Neural crest cell (in vitro differentiated cells): ENCODE measurements around the gene HOXD8. TPM values are rescaled to one million over a fixed set of nuclear protein-coding genes. Genes with fewer than 3 reads are reported as not detected.
A peak's percentile ranks its signal among the peaks of the same experiment; 100 is the strongest.

ENCODE experiments used
- DNase-seq: peaks from one replicate; pipeline ENCODE4 v3.0.0; 2021; ENCODE audit warnings: low read depth, mixed read lengths, low spot score
- H3K27ac Mint-ChIP-seq: one replicate; pipeline ENCODE4 v1.8.0; 2021; ENCODE audit warnings: mild to moderate bottlenecking, mixed read lengths; ENCODE audit not compliant: unreplicated experiment
- H3K27me3 Mint-ChIP-seq: 2 replicates; pipeline ENCODE4 v1.8.0; 2021; ENCODE audit warnings: low read depth, mild to moderate bottlenecking, mixed read lengths
- H3K36me3 Mint-ChIP-seq: 2 replicates; pipeline ENCODE4 v1.8.0; 2021; ENCODE audit warnings: low read depth, mild to moderate bottlenecking, mixed read lengths
- H3K4me1 Mint-ChIP-seq: 2 replicates; pipeline ENCODE4 v1.8.0; 2021; ENCODE audit warnings: mixed read lengths
- H3K4me3 Mint-ChIP-seq: one replicate; pipeline ENCODE4 v1.8.0; 2021; ENCODE audit warnings: mild to moderate bottlenecking, mixed read lengths
- H3K9me3 Mint-ChIP-seq: 2 replicates; pipeline ENCODE4 v1.8.0; 2021; ENCODE audit warnings: mixed read lengths
- CTCF ChIP-seq: fragments of 200-600 bp; sonication (generic); conservative IDR thresholded peaks from 2 replicates; pipeline ENCODE4 v1.5.0; 2021; ENCODE audit warnings: antibody characterized with exemption, mild to moderate bottlenecking
- total RNA-seq: library from RNA; stranded (reverse); gene quantifications from 2 replicates; pipeline ENCODE4 v1.2.1, GENCODE V29; 2021

Gene HOXD8
- total RNA-seq, 1 donor from 2014 or later, result not detected

GRCh38 chr2:176129813-176130146, 275 bp downstream of the HOXD8 start:
- no peak for TF ChIP-seq CTCF
- Mint-ChIP-seq H3K36me3 (no peaks in the 10 kb centered on the region), H3K9me3 (no peaks in the 10 kb centered on the region), H3K27me3 (peaks cover 94% of the 10 kb centered on the region), H3K4me1 (peaks cover 17% of the 10 kb centered on the region), H3K27ac (no peak overlapping the region), H3K4me3 (no peak overlapping the region)
- no peak for DNase-seq

GRCh38 chr2:176130147-176130956, 847 bp downstream of the HOXD8 start:
- no peak overlapping the region for H3K27ac Mint-ChIP-seq
- peaks cover 94% of the 10 kb centered on the region for H3K27me3 Mint-ChIP-seq
- H3K4me3 Mint-ChIP-seq, result peak overlapping the region; percentile 82
- no peak for TF ChIP-seq CTCF
- H3K4me1 Mint-ChIP-seq, result peaks cover 17% of the 10 kb centered on the region
- DNase-seq, result no peak
- H3K9me3 Mint-ChIP-seq, result no peaks in the 10 kb centered on the region
- H3K36me3 Mint-ChIP-seq, result no peaks in the 10 kb centered on the region

- H3K27me3 Mint-ChIP-seq, result peaks cover 94% of the 10 kb centered on the region
- H3K27ac Mint-ChIP-seq, result no peak overlapping the region
- TF ChIP-seq CTCF, result no peak
- no peak for DNase-seq
- H3K9me3 Mint-ChIP-seq, result no peaks in the 10 kb centered on the region
- peak overlapping the region; percentile 82 for H3K4me3 Mint-ChIP-seq
- H3K36me3 Mint-ChIP-seq, result no peaks in the 10 kb centered on the region
- peaks cover 17% of the 10 kb centered on the region for H3K4me1 Mint-ChIP-seq
These were observed 1.7 kb downstream of the HOXD8 start for GRCh38 chr2:176130957-176131847.

DNA sequence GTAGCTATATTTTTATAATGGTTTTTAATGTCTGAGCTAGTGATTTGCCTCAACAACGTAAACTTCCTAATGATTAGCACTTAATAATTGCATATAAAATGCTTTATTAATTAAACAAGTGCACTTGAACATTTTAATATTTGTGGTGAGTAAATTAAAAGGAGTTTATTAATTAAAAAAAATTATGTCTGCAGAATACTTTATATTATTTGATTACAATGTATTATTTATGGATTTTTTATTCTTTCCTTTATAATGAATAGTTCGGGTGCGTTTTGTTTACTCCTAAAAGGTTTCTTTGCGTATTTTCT, 2.3 kb downstream of the HOXD8 start:
- TF ChIP-seq CTCF, result no peak
- H3K36me3 Mint-ChIP-seq, result no peaks in the 10 kb centered on the region
- DNase-seq, result no peak
- no peak overlapping the region for H3K27ac Mint-ChIP-seq
- H3K4me3 Mint-ChIP-seq, result peak overlapping the region; percentile 31
- H3K4me1 Mint-ChIP-seq, result peaks cover 17% of the 10 kb centered on the region
- H3K27me3 Mint-ChIP-seq, result peaks cover 93% of the 10 kb centered on the region
- no peaks in the 10 kb centered on the region for H3K9me3 Mint-ChIP-seq

- TF ChIP-seq CTCF, result no peak
- Mint-ChIP-seq H3K4me1 (peaks cover 17% of the 10 kb centered on the region), H3K4me3 (peak overlapping the region; percentile 54), H3K27me3 (peaks cover 93% of the 10 kb centered on the region), H3K9me3 (no peaks in the 10 kb centered on the region), H3K27ac (no peak overlapping the region), H3K36me3 (no peaks in the 10 kb centered on the region)
- no peak for DNase-seq
These were observed 3.0 kb downstream of the HOXD8 start for GRCh38 chr2:176132205-176133171.
